ENCODE data around the gene MTMR12. TPM values are rescaled to one million over a fixed set of nuclear protein-coding genes. Genes with fewer than 3 reads are reported as not detected.

The MTMR12 gene
- total and polyA plus RNA-seq, 2 experiments from 2014 or later, result 18.3 to 51.6 TPM

DNA sequence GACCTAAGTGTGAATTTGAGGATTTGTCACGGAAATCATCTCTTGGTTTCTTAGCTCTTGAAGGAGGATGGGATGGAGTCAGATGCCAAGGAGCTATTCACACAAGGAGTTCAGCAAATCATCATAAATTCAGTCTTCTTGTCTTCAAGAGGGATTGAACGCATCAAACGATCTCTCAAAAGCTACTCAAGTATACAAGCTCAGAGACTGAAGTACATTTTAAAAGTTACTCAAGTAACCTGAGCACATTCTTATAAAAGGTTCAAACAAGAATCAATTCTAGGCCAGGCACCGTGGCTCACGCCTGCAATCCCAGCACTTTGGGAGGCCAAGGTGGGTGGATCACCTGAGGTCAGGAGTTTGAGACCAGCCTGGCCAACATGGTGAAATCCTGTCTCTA, 117.5 kb downstream of the MTMR12 start (continued):
- no peak for TF ChIP-seq ETS1 (IDR thresholded peaks at IDR 0.05)
- TF ChIP-seq, protein P1, sequence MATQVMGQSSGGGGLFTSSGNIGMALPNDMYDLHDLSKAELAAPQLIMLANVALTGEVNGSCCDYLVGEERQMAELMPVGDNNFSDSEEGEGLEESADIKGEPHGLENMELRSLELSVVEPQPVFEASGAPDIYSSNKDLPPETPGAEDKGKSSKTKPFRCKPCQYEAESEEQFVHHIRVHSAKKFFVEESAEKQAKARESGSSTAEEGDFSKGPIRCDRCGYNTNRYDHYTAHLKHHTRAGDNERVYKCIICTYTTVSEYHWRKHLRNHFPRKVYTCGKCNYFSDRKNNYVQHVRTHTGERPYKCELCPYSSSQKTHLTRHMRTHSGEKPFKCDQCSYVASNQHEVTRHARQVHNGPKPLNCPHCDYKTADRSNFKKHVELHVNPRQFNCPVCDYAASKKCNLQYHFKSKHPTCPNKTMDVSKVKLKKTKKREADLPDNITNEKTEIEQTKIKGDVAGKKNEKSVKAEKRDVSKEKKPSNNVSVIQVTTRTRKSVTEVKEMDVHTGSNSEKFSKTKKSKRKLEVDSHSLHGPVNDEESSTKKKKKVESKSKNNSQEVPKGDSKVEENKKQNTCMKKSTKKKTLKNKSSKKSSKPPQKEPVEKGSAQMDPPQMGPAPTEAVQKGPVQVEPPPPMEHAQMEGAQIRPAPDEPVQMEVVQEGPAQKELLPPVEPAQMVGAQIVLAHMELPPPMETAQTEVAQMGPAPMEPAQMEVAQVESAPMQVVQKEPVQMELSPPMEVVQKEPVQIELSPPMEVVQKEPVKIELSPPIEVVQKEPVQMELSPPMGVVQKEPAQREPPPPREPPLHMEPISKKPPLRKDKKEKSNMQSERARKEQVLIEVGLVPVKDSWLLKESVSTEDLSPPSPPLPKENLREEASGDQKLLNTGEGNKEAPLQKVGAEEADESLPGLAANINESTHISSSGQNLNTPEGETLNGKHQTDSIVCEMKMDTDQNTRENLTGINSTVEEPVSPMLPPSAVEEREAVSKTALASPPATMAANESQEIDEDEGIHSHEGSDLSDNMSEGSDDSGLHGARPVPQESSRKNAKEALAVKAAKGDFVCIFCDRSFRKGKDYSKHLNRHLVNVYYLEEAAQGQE (IDR thresholded peaks at IDR 0.05; ENCODE audit: unreplicated experiment), result no peak
- no peak for TF ChIP-seq ZNF114 (CRISPR knock-in tag; IDR thresholded peaks at IDR 0.05)
- no peak for TF ChIP-seq NANOG (IDR thresholded peaks at IDR 0.05; ENCODE audit: borderline replicate concordance)
- no peak for TF ChIP-seq POLR2AphosphoS5 (IDR thresholded peaks at IDR 0.05; ENCODE audit: low read depth)
- TF ChIP-seq STAT1 (IDR thresholded peaks at IDR 0.05; ENCODE audit: unreplicated experiment), result no peak
- no peak for TF ChIP-seq ZNF331 (CRISPR knock-in tag; IDR thresholded peaks at IDR 0.05; ENCODE audit: low read depth)

GRCh38 chr5:32193591-32193990, 119.1 kb downstream of the MTMR12 start:
- no peaks in the 10 kb centered on the region for H3K79me2 ChIP-seq (replicated peaks; ENCODE audit: insufficient read depth)
- no peak overlapping the region for H3K4me2 ChIP-seq
- Mint-ChIP-seq H3K36me3 (ENCODE audit: low read depth) (no peaks in the 10 kb centered on the region; the same call in 2 of the 3 replicates), H3K9me3 (peaks cover 2% of the 10 kb centered on the region; the same call in 1 of the 3 replicates), H3K27me3 (ENCODE audit: insufficient read depth, low read depth, poor library complexity) (peaks cover 2% of the 10 kb centered on the region), H3K27ac (no peak overlapping the region), H3K4me3 (no peak overlapping the region), H3K4me1 (no peaks in the 10 kb centered on the region; the same call in 2 of the 3 replicates)
- H3K4me1 ChIP-seq (ENCODE audit: insufficient read depth), result no peaks in the 10 kb centered on the region
- DNase-seq (ENCODE audit: low spot score), result no peak
- H2AFZ ChIP-seq, result 0 out of 2 replicates have a peak overlapping the region, but pooled peaks have one; percentile 64
- no peaks in the 10 kb centered on the region for H3K9me2 ChIP-seq (ENCODE audit: insufficient read depth)
- H4K20me1 ChIP-seq (replicated peaks; ENCODE audit: insufficient read depth), result no peaks in the 10 kb centered on the region
- no peak overlapping the region for H3K27ac ChIP-seq (ENCODE audit: low read depth)
- no peak overlapping the region for H3K4me3 ChIP-seq
- H3F3A ChIP-seq (replicated peaks; ENCODE audit: low read depth), result no peaks in the 10 kb centered on the region
- no peaks in the 10 kb centered on the region for H3K36me3 ChIP-seq (ENCODE audit: insufficient read depth)
- ATAC-seq, result no peak; the same call in 2 of the 3 replicates
- H3K27me3 ChIP-seq (ENCODE audit: insufficient read depth), result no peaks in the 10 kb centered on the region
- TF ChIP-seq ETS1 (IDR thresholded peaks at IDR 0.05) (no peak), ZNF331 (CRISPR knock-in tag; IDR thresholded peaks at IDR 0.05; ENCODE audit: low read depth) (no peak), ZNF114 (CRISPR knock-in tag; IDR thresholded peaks at IDR 0.05) (no peak), STAT1 (IDR thresholded peaks at IDR 0.05; ENCODE audit: unreplicated experiment) (no peak), NANOG (IDR thresholded peaks at IDR 0.05; ENCODE audit: borderline replicate concordance) (no peak), POLR2AphosphoS5 (IDR thresholded peaks at IDR 0.05; ENCODE audit: low read depth) (no peak)
- TF ChIP-seq, protein P1 (IDR thresholded peaks at IDR 0.05; ENCODE audit: unreplicated experiment), result no peak
- TF ChIP-seq, protein P2, sequence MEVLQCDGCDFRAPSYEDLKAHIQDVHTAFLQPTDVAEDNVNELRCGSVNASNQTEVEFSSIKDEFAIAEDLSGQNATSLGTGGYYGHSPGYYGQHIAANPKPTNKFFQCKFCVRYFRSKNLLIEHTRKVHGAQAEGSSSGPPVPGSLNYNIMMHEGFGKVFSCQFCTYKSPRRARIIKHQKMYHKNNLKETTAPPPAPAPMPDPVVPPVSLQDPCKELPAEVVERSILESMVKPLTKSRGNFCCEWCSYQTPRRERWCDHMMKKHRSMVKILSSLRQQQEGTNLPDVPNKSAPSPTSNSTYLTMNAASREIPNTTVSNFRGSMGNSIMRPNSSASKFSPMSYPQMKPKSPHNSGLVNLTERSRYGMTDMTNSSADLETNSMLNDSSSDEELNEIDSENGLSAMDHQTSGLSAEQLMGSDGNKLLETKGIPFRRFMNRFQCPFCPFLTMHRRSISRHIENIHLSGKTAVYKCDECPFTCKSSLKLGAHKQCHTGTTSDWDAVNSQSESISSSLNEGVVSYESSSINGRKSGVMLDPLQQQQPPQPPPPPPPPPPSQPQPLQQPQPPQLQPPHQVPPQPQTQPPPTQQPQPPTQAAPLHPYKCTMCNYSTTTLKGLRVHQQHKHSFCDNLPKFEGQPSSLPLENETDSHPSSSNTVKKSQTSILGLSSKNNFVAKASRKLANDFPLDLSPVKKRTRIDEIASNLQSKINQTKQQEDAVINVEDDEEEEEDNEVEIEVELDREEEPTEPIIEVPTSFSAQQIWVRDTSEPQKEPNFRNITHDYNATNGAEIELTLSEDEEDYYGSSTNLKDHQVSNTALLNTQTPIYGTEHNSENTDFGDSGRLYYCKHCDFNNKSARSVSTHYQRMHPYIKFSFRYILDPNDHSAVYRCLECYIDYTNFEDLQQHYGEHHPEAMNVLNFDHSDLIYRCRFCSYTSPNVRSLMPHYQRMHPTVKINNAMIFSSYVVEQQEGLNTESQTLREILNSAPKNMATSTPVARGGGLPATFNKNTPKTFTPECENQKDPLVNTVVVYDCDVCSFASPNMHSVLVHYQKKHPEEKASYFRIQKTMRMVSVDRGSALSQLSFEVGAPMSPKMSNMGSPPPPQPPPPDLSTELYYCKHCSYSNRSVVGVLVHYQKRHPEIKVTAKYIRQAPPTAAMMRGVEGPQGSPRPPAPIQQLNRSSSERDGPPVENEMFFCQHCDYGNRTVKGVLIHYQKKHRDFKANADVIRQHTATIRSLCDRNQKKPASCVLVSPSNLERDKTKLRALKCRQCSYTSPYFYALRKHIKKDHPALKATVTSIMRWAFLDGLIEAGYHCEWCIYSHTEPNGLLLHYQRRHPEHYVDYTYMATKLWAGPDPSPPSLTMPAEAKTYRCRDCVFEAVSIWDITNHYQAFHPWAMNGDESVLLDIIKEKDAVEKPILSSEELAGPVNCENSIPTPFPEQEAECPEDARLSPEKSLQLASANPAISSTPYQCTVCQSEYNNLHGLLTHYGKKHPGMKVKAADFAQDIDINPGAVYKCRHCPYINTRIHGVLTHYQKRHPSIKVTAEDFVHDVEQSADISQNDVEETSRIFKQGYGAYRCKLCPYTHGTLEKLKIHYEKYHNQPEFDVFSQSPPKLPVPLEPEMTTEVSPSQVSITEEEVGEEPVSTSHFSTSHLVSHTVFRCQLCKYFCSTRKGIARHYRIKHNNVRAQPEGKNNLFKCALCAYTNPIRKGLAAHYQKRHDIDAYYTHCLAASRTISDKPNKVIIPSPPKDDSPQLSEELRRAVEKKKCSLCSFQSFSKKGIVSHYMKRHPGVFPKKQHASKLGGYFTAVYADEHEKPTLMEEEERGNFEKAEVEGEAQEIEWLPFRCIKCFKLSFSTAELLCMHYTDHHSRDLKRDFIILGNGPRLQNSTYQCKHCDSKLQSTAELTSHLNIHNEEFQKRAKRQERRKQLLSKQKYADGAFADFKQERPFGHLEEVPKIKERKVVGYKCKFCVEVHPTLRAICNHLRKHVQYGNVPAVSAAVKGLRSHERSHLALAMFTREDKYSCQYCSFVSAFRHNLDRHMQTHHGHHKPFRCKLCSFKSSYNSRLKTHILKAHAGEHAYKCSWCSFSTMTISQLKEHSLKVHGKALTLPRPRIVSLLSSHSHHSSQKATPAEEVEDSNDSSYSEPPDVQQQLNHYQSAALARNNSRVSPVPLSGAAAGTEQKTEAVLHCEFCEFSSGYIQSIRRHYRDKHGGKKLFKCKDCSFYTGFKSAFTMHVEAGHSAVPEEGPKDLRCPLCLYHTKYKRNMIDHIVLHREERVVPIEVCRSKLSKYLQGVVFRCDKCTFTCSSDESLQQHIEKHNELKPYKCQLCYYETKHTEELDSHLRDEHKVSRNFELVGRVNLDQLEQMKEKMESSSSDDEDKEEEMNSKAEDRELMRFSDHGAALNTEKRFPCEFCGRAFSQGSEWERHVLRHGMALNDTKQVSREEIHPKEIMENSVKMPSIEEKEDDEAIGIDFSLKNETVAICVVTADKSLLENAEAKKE (CRISPR knock-in tag; IDR thresholded peaks at IDR 0.05), result no peak

All from GM23338 (cell line).